H1 (cell line): Measurements from ENCODE around the gene PPP2R3B. TPM values are rescaled to one million over a fixed set of nuclear protein-coding genes. Genes with fewer than 3 reads are reported as not detected.

Experiments
- RNF2 ChIP-seq: fragments of 200-900, 300-1000 bp; sonication (generic); IDR thresholded peaks from 2 replicates; pipeline ENCODE4 v1.7.1; 2016; ENCODE audit warnings: borderline replicate concordance, low read depth, mild to moderate bottlenecking, antibody characterized with exemption, low read length; ENCODE audit not compliant: poor library complexity, severe bottlenecking; ENCODE audit errors: missing control alignments
- SRF ChIP-seq: IDR thresholded peaks from 2 replicates; pipeline ENCODE4 v1.6.1; 2011; ENCODE audit warnings: mild to moderate bottlenecking, low read depth, low read length, moderate library complexity
- TCF12 ChIP-seq: IDR thresholded peaks from 2 replicates; pipeline ENCODE4 v1.6.1; 2011; ENCODE audit warnings: low read depth, mild to moderate bottlenecking, low read length
- polyA plus RNA-seq, 7 experiments: library from polyadenylated mRNA; depleted of rRNA in 3 of 7; stranded (reverse) in 5 of 7; unstranded in 2 of 7; fragments of >200 nt in 5 of 7; fragments of 200-250 nt in 2 of 7; gene quantifications; 1 replicate in 5 of 7; 2 replicates in 1 of 7; 4 replicates in 1 of 7; pipeline versions ENCODE4 v1.2.1 to v1.2.3, GENCODE V29; 2011 to 2013; ENCODE audit warnings: missing spikeins in 2 of 7, mixed read lengths in 2 of 7
- total RNA-seq: library from RNA; stranded (reverse); fragmentation: NEBNext Ultra II Directional; extraction: Animal tissue kit (Norgen Biotek cat#: 25700); gene quantifications from 2 replicates; pipeline ENCODE4 v1.2.1, GENCODE V29; 2021

PPP2R3B gene
- total and polyA plus RNA-seq, 2 of the 8 experiments (the other 6 are each of a cell fraction or from before 2014, with no cell fraction given) = 47.6 to 86.7 TPM

DNA sequence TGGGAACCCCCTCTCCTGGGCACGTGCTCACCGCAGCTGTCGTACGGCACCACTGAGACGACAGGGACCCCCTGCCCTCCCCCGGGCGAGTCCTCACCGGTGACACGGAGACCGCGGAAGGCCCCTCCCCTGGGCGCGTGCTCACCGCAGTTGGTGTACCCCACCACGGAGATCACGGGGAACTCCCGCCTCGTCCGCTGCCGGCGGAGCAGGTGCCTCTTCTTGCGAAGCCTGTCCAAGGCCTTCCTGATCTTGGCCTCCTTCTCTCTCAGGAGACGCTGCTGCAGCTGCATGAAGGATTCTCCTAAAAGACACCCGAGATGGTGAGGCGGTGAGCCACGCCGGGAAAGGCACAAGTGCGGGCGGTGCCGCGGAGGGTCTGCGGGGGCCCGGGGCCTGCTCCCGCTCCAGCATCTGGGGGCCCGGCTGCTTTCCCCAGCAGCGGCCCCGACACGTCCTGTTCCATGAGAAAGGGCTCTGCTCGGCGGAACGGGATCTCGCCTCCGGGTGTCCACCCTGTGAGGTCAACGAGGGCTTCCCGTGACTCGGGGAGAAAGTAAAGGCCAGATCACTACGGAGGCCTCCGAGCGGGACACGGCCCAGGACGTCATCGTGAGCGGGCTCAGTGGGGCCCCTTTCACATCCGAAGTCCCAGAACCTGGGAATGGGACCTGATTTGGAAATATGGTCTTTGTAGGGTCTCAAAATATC lies 73.9 kb downstream of the PPP2R3B start (continued):
- no peak for TF ChIP-seq RNF2
- no peak for TF ChIP-seq TCF12
- TF ChIP-seq SRF = no peak
- TF ChIP-seq, all 59 proteins: peak for 0
